Measurements from ENCODE around the gene NEXN. TPM values are rescaled to one million over a fixed set of nuclear protein-coding genes. Genes with fewer than 3 reads are reported as not detected.

NEXN gene
- total and polyA plus RNA-seq, 11 donors: 224 to 935 (median 370) TPM

GRCh38 chr1:77859248-77859647, 29.2 kb upstream of the NEXN start:
- TF ChIP-seq CTCF (IDR thresholded peaks at IDR 0.05): no peak
- TF ChIP-seq POLR2A (IDR thresholded peaks at IDR 0.05): no peak
- Histone ChIP-seq H3K27me3 (no peaks in the 10 kb centered on the region), H3K4me3 (no peak overlapping the region), H3K27ac (no peak overlapping the region), H3K4me1 (peaks cover 0 to 7% (median 1%) of the 10 kb centered on the region in 12 donors), H3K9me3 (peaks cover 0 to 31% (median 2%) of the 10 kb centered on the region in 12 donors), H3K36me3 (peaks cover 0 to 38% (median 24%) of the 10 kb centered on the region in 9 donors)
- intact Hi-C loops (cut with DNase I): no loop called here
- DNase-seq: no peak
- ATAC-seq: no peak
- WGBS, 4 donors: 76 to 87% (median 79%) methylated on average over 2 of the region's 2 CpGs

- DNase-seq (no peak), ATAC-seq (no peak)
- no peak overlapping the region for H3K4me3 ChIP-seq
- H3K36me3 ChIP-seq: peaks cover 0 to 68% (median 51%) of the 10 kb centered on the region in 9 donors
- H3K27ac ChIP-seq: no peak overlapping the region
- H3K4me1 ChIP-seq: no peaks in the 10 kb centered on the region
- H3K27me3 ChIP-seq: no peaks in the 10 kb centered on the region
- intact Hi-C loops (cut with DNase I): no loop called here
- WGBS, 4 donors: 71 to 87% (median 81%) methylated on average over 4 of the region's 4 CpGs
- TF ChIP-seq POLR2A (IDR thresholded peaks at IDR 0.05): no peak
- H3K9me3 ChIP-seq: no peaks in the 10 kb centered on the region
Observed at GRCh38 chr1:77866296-77866695, 22.1 kb upstream of the NEXN start.

GRCh38 chr1:77872645-77873044, 15.8 kb upstream of the NEXN start:
- TF ChIP-seq CTCF (IDR thresholded peaks at IDR 0.05) (no peak), POLR2A (IDR thresholded peaks at IDR 0.05) (no peak)
- Histone ChIP-seq H3K4me1 (no peaks in the 10 kb centered on the region), H3K9me3 (no peaks in the 10 kb centered on the region), H3K36me3 (peaks cover 0 to 48% (median 33%) of the 10 kb centered on the region in 9 donors), H3K27me3 (no peaks in the 10 kb centered on the region), H3K27ac (no peak overlapping the region), H3K4me3 (no peak overlapping the region)
- intact Hi-C loops (cut with DNase I): no loop called here
- 92 to 100% (median 96%) methylated on average over 1 of the region's 1 CpG for WGBS, 4 donors
- ATAC-seq (no peak), DNase-seq (no peak)

- Histone ChIP-seq H3K4me3 (no peak overlapping the region), H3K27me3 (no peaks in the 10 kb centered on the region), H3K9me3 (no peaks in the 10 kb centered on the region), H3K4me1 (no peaks in the 10 kb centered on the region), H3K36me3 (peaks cover 0 to 40% (median 25%) of the 10 kb centered on the region in 9 donors), H3K27ac (no peak overlapping the region)
- ATAC-seq (no peak), DNase-seq (no peak)
- WGBS, 4 donors: 92 to 100% (median 99%) methylated on average over 1 of the region's 1 CpG
- TF ChIP-seq CTCF (IDR thresholded peaks at IDR 0.05) (no peak), POLR2A (IDR thresholded peaks at IDR 0.05) (no peak)
- intact Hi-C loops (cut with DNase I): no loop called here
Observed at GRCh38 chr1:77873461-77873860, 15.0 kb upstream of the NEXN start.

- Histone ChIP-seq H3K9me3 (no peaks in the 10 kb centered on the region), H3K4me1 (no peaks in the 10 kb centered on the region), H3K27ac (no peak overlapping the region), H3K27me3 (no peaks in the 10 kb centered on the region), H3K36me3 (peaks cover 0 to 36% (median 23%) of the 10 kb centered on the region in 9 donors), H3K4me3 (no peak overlapping the region)
- TF ChIP-seq CTCF (IDR thresholded peaks at IDR 0.05) (no peak), POLR2A (IDR thresholded peaks at IDR 0.05) (no peak)
- ATAC-seq (no peak), DNase-seq (no peak)
- 95 to 99% (median 97%) methylated on average over 4 of the region's 4 CpGs for WGBS, 4 donors
- intact Hi-C loops (cut with DNase I): no loop called here
Observed at GRCh38 chr1:77874804-77875445, 13.5 kb upstream of the NEXN start.

All from heart left ventricle (tissue), 16 donors.